ENCODE results near the gene FUOM.
A peak's percentile ranks its signal among the peaks of the same experiment; 100 is the strongest.

The FUOM gene

DNA sequence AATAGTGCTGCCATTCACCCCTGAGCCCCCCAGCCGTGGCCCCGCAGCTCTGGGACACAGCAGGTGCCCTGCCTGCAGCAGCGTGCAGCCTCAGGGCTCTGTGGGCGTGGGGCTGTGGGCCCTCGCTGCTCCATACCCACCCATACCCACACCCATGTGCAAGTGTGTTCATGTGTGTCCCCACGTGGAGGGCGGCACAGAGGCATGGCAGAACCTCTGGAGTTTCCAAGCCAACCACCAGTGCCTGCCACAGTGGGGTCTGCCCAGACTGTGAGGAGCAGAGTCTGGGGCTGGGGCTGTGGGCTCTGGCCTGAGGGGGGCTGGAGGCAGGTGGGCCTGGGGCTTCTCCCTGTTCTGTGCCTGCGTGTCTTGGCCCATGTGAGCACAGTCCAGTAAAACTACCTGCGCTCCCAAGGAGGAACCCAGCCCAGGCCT is 8.2 kb downstream of the FUOM start:
- no peak for DNase-seq

DNA sequence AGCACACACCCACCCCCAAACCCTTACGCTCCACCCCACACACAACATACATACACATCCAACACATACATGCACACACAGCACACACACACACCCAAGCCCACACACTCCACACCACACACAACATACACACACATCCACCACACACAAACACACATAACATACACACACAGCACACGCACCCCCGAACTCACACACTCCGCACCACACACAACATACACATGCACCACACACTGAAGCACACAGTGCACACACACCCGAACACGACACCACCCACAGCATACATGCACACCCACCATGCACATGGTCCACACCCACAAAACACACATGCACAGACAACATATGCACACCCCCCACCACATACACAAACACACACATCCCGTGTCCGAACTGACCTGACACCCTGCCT is 8.7 kb downstream of the FUOM start:
- DNase-seq = no peak

DNA sequence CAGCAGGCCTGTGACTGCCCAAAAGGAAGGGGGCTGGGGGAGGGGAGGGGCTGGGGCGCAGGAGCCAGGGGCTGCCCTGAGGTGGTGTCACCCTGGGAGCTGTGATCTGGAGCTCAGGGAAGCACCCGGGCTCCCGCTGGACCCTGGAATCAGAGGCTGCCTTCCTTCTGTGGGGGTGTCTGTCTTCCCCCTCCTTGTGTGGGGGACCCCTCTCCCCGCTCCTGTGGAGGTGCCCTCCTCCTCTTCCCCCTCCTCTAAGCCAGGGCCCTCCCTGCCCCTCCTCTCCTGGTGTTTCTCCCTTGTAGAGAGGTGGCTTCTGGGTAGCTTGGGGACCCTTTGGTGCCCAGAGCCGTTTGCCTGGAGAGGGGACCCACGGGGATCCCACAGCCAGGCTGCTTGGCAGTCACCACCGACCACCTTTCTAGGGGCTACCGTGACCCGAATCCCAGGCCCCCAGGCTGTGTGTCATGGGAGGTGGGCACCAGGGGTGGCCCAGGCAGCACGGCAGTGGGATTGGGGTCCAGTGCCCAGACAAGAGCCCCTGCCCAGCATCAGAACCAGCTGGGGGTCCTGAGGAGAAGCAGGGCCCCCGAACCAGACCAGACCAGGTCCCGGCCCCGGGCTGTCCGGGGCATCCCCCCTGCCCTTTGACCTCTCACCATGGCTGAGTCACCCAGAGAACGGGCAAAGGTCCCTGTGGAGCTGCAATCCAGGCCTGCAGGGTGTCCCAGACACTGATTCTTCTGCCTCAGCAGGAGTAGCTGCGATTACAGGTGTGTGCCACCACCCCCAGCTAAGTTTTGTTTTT is 9.9 kb downstream of the FUOM start:
- DNase-seq = no peak

- DNase-seq = no peak
Observed at GRCh38 chr10:133346413-133346812, 11.4 kb downstream of the FUOM start.

DNA sequence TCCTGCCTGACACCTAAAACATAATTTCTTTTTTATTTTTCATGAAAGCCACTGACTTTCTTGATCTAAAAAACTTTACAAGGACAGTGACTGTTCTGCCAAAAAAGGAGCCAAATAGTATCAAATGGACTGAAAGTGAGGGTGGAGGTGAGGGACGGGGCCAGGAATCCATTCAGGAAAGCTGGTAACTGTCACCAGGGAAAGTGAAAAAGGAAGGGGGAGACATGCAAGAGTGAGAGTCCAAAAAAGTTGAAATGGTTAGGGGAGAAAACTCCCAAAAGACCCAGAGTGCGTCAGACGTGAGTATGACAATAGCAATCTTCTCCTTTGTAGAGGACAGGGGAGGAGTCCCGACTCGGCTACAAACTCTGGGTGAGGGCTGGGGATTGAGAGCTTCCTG is 13.6 kb downstream of the FUOM start:
- DNase-seq = no peak

DNA sequence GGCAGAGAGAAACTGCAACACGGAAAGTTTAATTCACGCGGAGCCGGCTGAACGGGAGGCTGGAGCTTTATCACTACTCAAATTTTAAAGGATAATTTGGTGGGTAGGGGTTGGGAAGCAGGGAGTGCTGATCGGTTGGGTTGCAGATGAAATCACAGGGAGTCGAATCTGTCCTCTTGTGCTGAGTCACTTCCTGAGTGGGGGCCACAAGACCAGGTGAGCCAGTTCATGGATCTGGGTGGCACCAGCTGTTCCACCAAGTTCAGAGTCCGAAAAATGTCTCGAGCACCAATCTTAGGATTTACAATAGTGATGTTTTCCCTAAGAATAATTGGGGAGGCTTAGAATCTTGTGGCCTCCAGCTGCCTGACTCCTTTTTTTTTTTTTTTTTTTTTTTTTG is 14.3 kb downstream of the FUOM start:
- no peak for DNase-seq

DNA sequence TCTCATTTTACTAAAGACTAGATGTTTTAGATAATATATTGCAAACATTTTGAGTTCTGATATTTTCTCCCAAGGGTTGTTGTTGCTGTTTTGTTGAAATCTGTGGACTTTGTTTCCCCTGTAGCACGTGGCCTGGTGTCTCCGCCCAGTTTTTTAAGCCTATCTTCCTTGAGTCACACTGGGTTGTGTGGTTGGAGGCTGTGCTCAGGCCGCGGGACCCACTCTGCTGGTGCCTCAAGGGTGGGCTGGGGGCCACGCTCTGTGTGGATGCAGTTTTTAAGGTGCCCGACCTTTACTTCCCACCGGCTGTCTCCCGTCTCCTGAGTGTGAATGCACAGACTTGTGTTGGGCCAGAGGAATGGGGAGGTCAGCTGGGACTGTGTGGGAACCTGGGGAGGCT is 14.9 kb downstream of the FUOM start:
- no peak for DNase-seq

- no peak for DNase-seq
Observed at GRCh38 chr10:133341983-133342382, 15.8 kb downstream of the FUOM start.

GRCh38 chr10:133339708-133340380 is 18.0 kb downstream of the FUOM start:
- DNase-seq = no peak

DNA sequence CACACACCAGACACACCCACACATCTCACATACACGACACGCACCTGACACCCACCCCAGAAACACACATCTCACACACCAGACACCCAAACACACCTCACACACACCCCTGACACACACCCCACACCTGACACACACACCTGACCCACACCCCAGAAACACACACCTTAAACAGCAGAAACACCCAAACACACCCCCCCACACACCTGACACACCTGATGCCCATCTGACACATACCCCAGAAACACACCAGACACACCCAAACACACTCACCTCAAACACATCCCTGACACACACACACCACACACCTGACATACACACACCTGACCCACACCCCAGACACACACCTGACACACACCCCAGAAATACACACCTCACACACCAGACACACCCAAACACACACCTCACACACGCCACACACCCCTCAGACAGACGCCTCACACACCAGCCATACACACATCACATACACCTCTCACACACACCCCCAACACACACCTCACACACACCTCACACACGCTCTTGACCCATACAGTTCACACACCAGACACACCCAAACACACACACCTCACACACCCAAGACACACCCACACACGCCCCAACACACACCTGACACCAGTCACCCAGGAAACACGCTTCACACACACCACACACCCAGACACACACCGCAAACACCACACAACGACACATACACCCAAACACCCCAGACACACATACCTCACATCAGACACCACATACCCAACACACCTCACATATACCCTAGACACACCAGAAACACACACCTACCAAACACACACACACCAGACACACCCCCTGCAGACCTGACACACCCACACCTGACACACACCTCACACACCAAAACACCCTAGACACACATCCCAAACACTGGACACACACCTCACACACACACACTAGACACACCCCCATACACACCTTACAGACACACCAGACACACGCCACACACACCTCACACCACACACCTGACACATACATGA is 19.4 kb downstream of the FUOM start:
- no peak for DNase-seq

DNA sequence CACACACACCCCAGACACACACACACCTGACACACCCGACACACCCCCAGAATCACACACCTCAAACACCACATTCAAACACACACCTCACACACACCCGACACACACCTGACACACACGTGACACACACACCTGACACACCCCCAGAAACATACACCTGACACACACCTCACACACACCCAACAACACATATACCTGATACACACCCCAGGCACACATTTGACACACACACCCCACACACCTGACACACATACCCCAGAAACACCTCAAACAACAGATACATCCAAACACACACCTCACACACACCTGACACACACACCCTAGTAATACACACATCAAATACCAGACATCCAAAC is 20.5 kb downstream of the FUOM start:
- DNase-seq = no peak

GRCh38 chr10:133336577-133337369 is 21.0 kb downstream of the FUOM start, which contains the start of gene CALY:
TSS of gene CALY (minus strand) at chr10:133336896. CDS start at chr10:133328989, 7,907 bp downstream.
- DNase-seq = peak; percentile 46 to 58

GRCh38 chr10:133336118-133336576 is 21.7 kb downstream of the FUOM start:
- no peak for DNase-seq

DNA sequence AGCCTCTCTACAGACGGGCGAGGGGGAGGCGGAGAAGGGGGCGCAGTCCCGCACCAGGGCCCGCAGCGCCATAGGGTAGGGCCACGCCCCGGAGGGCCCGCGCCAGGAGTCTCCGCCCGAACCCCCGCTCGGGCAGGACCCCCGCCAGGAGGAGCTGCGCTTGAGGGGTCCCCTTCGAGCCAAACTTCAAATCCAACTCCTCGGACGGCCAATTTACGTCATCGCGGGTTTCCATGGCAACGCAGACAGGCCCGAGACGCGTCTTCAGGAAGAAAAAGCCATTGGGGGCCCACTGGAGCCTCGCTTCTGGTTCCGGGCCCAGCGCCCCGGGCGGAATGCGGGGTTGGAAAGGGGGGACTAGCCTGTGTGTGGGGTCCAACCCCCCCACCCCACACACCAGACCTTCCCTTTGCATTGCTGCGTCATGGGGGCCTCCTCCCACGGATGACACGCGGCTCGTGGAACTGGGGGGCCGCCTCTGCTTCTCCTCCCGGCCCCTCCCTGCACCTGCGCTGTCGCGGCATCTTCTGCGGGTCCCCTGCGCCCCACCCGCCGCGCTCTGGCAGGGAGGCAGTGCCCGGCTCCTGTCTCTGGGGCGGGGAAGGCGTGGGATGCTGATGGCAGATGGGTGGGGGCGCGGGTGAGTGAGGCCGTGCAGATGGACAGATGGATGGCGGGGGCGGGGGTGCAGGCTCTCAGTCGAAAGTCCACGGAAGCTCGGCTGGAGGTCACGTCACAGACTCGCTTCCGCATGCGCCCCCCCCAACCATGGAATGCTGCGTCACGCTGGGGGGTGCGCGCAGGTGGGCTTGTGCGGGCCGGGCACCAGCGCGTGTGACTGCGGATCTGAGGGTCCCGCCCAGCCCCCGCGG is 22.3 kb downstream of the FUOM start:
- DNase-seq = peak; percentile 57 to 66

GRCh38 chr10:133334503-133335245 is 23.1 kb downstream of the FUOM start:
- DNase-seq = no peak

- no peak for DNase-seq
Observed at GRCh38 chr10:133332936-133333699, 24.7 kb downstream of the FUOM start.

- DNase-seq = peak; percentile 89 to 92
Observed at GRCh38 chr10:133329491-133330202, 28.2 kb downstream of the FUOM start.

- DNase-seq = no peak
Observed at GRCh38 chr10:133328358-133329343, 29.2 kb downstream of the FUOM start.
